ENCODE data around the gene ABCB1.

DNA sequence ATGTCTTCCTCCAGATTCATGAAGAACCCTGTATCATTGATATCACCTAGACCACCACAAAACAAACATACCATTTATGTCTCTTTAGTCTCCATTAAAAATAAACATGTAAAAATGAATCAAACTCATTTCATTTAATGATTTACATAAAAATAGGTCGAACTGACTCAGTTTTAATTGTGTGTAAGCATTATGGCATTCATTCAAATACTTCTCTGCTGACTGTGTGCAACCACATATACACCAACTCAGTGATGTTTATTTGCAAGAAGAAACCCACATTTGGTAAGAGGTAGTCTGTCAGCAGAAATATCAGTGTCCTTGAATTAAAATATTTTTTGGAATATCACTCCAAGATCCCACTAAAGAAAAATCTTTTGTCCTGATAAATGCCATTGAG lies 30.5 kb downstream of the ABCB1 start:
- TF ChIP-seq EZH2 (IDR thresholded peaks at IDR 0.05), result no peak
- TF ChIP-seq CTCF (IDR thresholded peaks at IDR 0.05), result no peak
